Psoas muscle (tissue), 8 donors: ENCODE data around the gene EEFSEC. TPM values are rescaled to one million over a fixed set of nuclear protein-coding genes. Genes with fewer than 3 reads are reported as not detected.

ENCODE experiments used
- ATAC-seq, 4 donors: fragments of 200-7000 bp; cut with Tn5 transposase; one replicate each; pipeline ENCODE4 v1.9.1; 2020; ENCODE audit warnings: moderate library complexity in 3 of 4, mild to moderate bottlenecking in 2 of 4
- DNase-seq, 2 donors: peaks; one replicate each; pipeline ENCODE4 v3.0.0-alpha.2; 2020
- H3K27ac ChIP-seq: fragments of 200-600 bp; one replicate; pipeline ENCODE4 v1.8.0; 2022
- H3K27me3 ChIP-seq, 3 donors: fragments of 200-600 bp in 1 of 3; one replicate each; pipeline versions ENCODE4 v1.6.1 to v1.8.0; 2013 to 2022; ENCODE audit warnings: low read length in 2 of 3, mild to moderate bottlenecking in 2 of 3, moderate library complexity in 1 of 3; ENCODE audit not compliant: insufficient read depth in 3 of 3
- H3K36me3 ChIP-seq, 2 donors: fragments of 200-600 bp in 1 of 2; one replicate each; pipeline versions ENCODE4 v1.6.1 to v1.8.0; 2013 to 2022; ENCODE audit warnings: low read depth in 1 of 2, mild to moderate bottlenecking in 1 of 2, moderate library complexity in 1 of 2; ENCODE audit not compliant: insufficient read depth in 1 of 2
- H3K4me1 ChIP-seq: fragments of 200-600 bp; one replicate; pipeline ENCODE4 v1.8.0; 2022
- H3K4me3 ChIP-seq: fragments of 200-600 bp; one replicate; pipeline ENCODE4 v1.8.0; 2022; ENCODE audit warnings: mild to moderate bottlenecking
- H3K9me3 ChIP-seq: fragments of 200-600 bp; one replicate; pipeline ENCODE4 v1.8.0; 2022
- WGBS, 3 donors: extraction: QIAGEN DNeasy Blood & Tissue Kit; methylation state at CpG; one replicate each; pipeline versions ENCODE4 v1.1.6 to v1.1.7; 2013; 5-methylcytosine and 5-hydroxymethylcytosine counted together
- intact Hi-C, 2 donors: fragments of 100-400 bp; cut with DNase I; formaldehyde crosslinking; loops; one replicate each; pipeline versions ENCODE4 v1.11.0 to v1.14.2; 2022
- polyA plus RNA-seq, 3 donors: library from polyadenylated mRNA; stranded (reverse); fragments of 200-250 nt; gene quantifications; one replicate each; pipeline ENCODE4 v1.2.3, GENCODE V29; 2013
- total RNA-seq, 4 donors: library from RNA; stranded (reverse); fragmentation: NEBNext Ultra II Directional in 2 of 4; extraction: Animal tissue kit (Norgen Biotek cat#: 25700) in 2 of 4; gene quantifications; one replicate each; pipeline versions ENCODE4 v1.2.1 to v1.2.4, GENCODE V29; 2021 to 2023
- TF ChIP-seq, protein P1 (sequence below): fragments of 200-600 bp; IDR thresholded peaks from one replicate; pipeline ENCODE4 v1.8.0; 2022; ENCODE audit warnings: antibody characterized with exemption
- donor health status: healthy with polysubstance abuse.
- donor health status: DM: no; HTN: no; CAD: no; lungs with moderate emphysema.
- donor health status: Bipolar disorder and iron deficiency.
- donor health status: healthy.
- donor health status: DM: yes; HTN: yes; CAD: no.
- donor health status: DM: no; HTN: no; CAD: no.
- donor health status: DM: no; HTN: no; CAD: no.
- donor health status: DM: yes; HTN: yes; CAD: no.

The EEFSEC gene
- total and polyA plus RNA-seq, 7 donors, result 10.7 to 18.9 (median 14.0) TPM

DNA sequence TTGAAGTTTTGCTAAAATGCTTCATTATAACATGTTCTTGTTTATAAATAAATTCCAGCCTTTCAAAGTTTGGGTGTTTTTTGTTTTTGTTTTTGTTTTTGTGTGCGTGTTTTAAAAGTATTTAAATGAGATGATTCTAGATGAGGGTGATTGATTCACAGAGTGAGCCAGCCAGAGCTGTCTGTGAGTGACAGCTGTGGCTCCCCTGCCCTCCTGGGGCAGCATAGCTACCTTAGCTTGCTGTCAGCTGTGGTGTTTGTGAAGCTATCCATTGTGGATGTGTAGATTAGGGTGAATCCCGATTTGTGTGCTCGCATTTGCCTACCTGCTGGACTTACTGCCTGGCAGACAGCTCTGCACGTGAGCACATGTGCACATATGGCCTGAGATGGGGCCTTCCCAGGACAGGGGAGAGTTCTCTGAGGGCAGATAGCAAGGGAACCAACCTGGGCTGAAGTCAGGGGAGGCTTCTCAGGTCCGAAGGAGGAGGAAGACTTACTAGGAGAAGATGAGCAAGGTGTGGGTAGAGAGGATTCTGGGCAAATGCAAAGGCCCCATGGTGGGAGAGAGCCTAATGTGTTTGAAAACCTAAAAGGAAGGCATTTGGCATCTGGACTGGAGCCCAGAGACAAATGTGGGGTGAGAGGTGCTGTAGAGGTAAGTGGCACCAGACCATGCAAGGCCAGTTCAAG, 124.2 kb downstream of the EEFSEC start:
- WGBS, 3 donors, result 96 to 100% (median 96%) methylated on average over 5 of the region's 5 CpGs
- Histone ChIP-seq H3K4me1 (peaks cover 9% of the 10 kb centered on the region), H3K9me3 (no peaks in the 10 kb centered on the region), H3K4me3 (no peak overlapping the region), H3K36me3 (no peaks in the 10 kb centered on the region), H3K27me3 (no peaks in the 10 kb centered on the region), H3K27ac (no peak overlapping the region)
- ATAC-seq, result no peak
- TF ChIP-seq, protein P1, sequence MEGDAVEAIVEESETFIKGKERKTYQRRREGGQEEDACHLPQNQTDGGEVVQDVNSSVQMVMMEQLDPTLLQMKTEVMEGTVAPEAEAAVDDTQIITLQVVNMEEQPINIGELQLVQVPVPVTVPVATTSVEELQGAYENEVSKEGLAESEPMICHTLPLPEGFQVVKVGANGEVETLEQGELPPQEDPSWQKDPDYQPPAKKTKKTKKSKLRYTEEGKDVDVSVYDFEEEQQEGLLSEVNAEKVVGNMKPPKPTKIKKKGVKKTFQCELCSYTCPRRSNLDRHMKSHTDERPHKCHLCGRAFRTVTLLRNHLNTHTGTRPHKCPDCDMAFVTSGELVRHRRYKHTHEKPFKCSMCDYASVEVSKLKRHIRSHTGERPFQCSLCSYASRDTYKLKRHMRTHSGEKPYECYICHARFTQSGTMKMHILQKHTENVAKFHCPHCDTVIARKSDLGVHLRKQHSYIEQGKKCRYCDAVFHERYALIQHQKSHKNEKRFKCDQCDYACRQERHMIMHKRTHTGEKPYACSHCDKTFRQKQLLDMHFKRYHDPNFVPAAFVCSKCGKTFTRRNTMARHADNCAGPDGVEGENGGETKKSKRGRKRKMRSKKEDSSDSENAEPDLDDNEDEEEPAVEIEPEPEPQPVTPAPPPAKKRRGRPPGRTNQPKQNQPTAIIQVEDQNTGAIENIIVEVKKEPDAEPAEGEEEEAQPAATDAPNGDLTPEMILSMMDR, result no peak
- no peak for DNase-seq
- intact Hi-C loops, result no loop called here

DNA sequence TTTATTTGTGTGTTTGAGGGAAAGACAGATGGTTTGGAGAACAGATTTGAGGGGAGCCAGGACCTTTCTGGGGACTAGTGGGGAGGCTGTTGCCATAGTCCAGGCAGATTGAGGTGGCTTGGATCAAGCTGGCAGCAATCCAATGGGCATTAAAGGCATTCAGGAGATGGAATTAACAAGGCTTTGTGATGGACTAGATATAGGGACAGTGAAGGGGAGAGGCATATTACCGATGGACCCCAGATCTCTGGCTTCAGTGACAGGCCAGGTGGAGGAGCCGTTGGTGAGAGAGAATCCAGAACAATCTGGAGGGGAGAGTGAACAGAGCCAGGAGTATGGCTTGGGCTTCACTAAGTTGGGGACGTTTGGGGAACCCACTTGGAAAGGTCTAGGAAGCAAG, 124.8 kb downstream of the EEFSEC start:
- H3K36me3 ChIP-seq, result no peaks in the 10 kb centered on the region
- peaks cover 13% of the 10 kb centered on the region for H3K4me1 ChIP-seq
- WGBS, 3 donors, result 66 to 82% (median 73%) methylated on average over 3 of the region's 3 CpGs
- DNase-seq (no peak), ATAC-seq (no peak)
- no peaks in the 10 kb centered on the region for H3K27me3 ChIP-seq
- no peak overlapping the region for H3K4me3 ChIP-seq
- TF ChIP-seq, protein P1, result no peak
- no peak overlapping the region for H3K27ac ChIP-seq
- H3K9me3 ChIP-seq, result no peaks in the 10 kb centered on the region
- intact Hi-C loops, result no loop called here

DNA sequence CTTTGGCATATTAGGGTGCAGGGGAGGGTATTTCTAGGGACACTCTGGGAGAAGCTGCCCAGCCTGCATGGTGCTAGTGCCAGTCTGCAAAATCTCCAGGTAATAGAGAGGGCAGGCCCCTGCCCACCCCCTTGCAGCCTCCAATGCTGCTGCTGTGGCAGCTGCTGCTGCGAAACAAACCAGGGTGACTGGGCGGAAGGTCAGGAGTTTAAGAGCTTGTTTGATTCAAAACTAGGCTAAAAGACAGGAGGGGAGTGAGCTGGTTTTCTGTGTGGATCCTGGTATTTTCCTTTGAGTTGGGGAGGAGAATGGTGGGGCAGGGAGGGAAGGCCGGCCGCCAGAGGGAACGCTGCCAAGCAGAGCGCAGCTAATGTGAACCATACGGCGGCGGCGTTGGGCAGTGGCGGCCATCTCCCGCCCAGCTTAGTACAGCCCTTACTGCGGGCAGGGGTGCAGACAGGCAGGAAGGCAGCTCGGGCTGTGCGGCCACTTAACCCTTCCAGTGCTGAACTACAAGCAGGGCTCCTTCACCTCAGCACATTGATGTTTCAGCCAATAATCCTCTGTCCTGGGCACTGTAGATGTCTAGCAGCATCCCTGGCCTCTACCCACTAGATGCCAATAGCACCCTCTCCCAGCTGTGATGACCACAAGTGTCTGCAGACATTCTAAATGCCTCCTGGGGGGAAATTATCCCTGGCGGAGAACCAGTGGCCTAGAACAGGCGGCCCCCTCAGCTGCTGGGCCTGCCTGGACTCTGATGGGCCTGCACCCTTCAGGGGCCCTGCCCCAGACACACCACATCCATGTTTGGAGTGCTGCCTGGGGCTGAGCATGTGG, 125.7 kb downstream of the EEFSEC start:
- no peak overlapping the region for H3K4me3 ChIP-seq
- ATAC-seq (peak; percentile 37 to 60 (median 48)), DNase-seq (peak; percentile 66 to 68)
- no peaks in the 10 kb centered on the region for H3K9me3 ChIP-seq
- H3K27me3 ChIP-seq, result no peaks in the 10 kb centered on the region
- intact Hi-C loops, result no loop called here
- no peaks in the 10 kb centered on the region for H3K36me3 ChIP-seq
- peaks cover 13% of the 10 kb centered on the region for H3K4me1 ChIP-seq
- H3K27ac ChIP-seq, result no peak overlapping the region
- TF ChIP-seq, protein P1, result no peak
- 32 to 61% (median 33%) methylated on average over 15 to 17 of the region's 17 CpGs for WGBS, 3 donors

DNA sequence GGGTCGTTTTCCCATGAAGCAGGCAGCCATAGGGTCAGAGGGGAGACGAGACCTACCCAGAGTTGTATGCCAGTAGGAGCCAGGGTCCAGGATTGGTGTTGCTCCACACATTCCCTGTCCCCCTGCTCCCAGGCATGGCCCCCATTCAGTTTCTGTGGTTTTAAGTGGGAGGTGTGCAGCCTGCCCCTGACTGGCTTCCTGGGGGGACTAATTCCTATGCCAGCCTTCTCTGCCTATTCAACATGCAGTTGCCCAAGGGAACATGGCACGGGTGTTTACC, 126.3 kb downstream of the EEFSEC start:
- TF ChIP-seq, protein P1, result no peak
- peaks cover 13% of the 10 kb centered on the region for H3K4me1 ChIP-seq
- no peak for ATAC-seq

More for the DNA sequence above, 126.3 kb downstream of the EEFSEC start:
- intact Hi-C loops, result no loop called here
- no peaks in the 10 kb centered on the region for H3K9me3 ChIP-seq
- no peaks in the 10 kb centered on the region for H3K27me3 ChIP-seq
- no peaks in the 10 kb centered on the region for H3K36me3 ChIP-seq
- no peak for DNase-seq
- 59 to 70% (median 65%) methylated on average over 3 of the region's 3 CpGs for WGBS, 3 donors
- H3K27ac ChIP-seq, result no peak overlapping the region
- no peak overlapping the region for H3K4me3 ChIP-seq
